Activated CD4-positive, alpha-beta memory T cell treated with anti-CD3 and anti-CD28 coated beads for 36 hours (primary cell): ENCODE results near the gene HIPK2. TPM values are rescaled to one million over a fixed set of nuclear protein-coding genes. Genes with fewer than 3 reads are reported as not detected.

Experiments used
- CTCF ChIA-PET: fragments of 350-600 bp; sonication (Branson Sonifier 250); formaldehyde crosslinking; loops from one replicate; lab custom pipeline; 2021; ENCODE audit warnings: antibody characterized with exemption, inconsistent platforms; lab: Charles Lee
- POLR2A ChIA-PET: fragments of 350-600 bp; sonication (Branson Sonifier 250); formaldehyde crosslinking; loops from one replicate; lab custom pipeline; 2021; ENCODE audit warnings: antibody characterized with exemption; lab: Charles Lee
- DNase-seq: peaks from one replicate; pipeline ENCODE4 v3.0.0-alpha.2; 2020
- H3K27ac Mint-ChIP-seq: one replicate; pipeline ENCODE4 v1.8.0; 2021; ENCODE audit warnings: mixed read lengths
- H3K27me3 Mint-ChIP-seq: one replicate; pipeline ENCODE4 v1.8.0; 2021; ENCODE audit warnings: mixed read lengths
- H3K36me3 Mint-ChIP-seq: one replicate; pipeline ENCODE4 v1.8.0; 2021; ENCODE audit warnings: mixed read lengths
- H3K4me1 Mint-ChIP-seq: one replicate; pipeline ENCODE4 v1.8.0; 2021; ENCODE audit warnings: low read depth, mixed read lengths
- H3K4me3 Mint-ChIP-seq: one replicate; pipeline ENCODE4 v1.8.0; 2021; ENCODE audit warnings: mild to moderate bottlenecking, mixed read lengths
- H3K9me3 Mint-ChIP-seq: one replicate; pipeline ENCODE4 v1.8.0; 2021; ENCODE audit warnings: mixed read lengths
- intact Hi-C: fragments of 100-400 bp; cut with micrococcal nuclease; formaldehyde crosslinking; loops from one replicate; pipeline ENCODE4 v1.15.1; 2023
- total RNA-seq, 2 experiments: library from RNA; stranded (reverse); gene quantifications; one replicate each; pipeline ENCODE4 v1.2.3, GENCODE V29; 2021

HIPK2 gene
- total RNA-seq, 2 experiments from 2014 or later = 18.9 to 19.1 TPM

- CTCF ChIA-PET = no interaction called here
- Mint-ChIP-seq H3K9me3 (no peaks in the 10 kb centered on the region), H3K27me3 (no peaks in the 10 kb centered on the region), H3K27ac (no peak overlapping the region), H3K4me1 (peaks cover 2% of the 10 kb centered on the region), H3K4me3 (no peak overlapping the region), H3K36me3 (peaks cover 15% of the 10 kb centered on the region)
- DNase-seq = no peak
- intact Hi-C loops = no loop called here
- POLR2A ChIA-PET = no interaction called here
Measured at GRCh38 chr7:139718859-139719258, 58.9 kb downstream of the HIPK2 start.

- H3K4me1 Mint-ChIP-seq = no peaks in the 10 kb centered on the region
- intact Hi-C loops = no loop called here
- POLR2A ChIA-PET = no interaction called here
Measured at GRCh38 chr7:139718141-139718540, 59.7 kb downstream of the HIPK2 start.

GRCh38 chr7:139716156-139716942 is 61.4 kb downstream of the HIPK2 start:
- no peak for DNase-seq
- H3K27me3 Mint-ChIP-seq = no peaks in the 10 kb centered on the region
- ChIA-PET POLR2A (no interaction called here), CTCF (no interaction called here)
- intact Hi-C loops = no loop called here
- no peaks in the 10 kb centered on the region for H3K4me1 Mint-ChIP-seq
- H3K36me3 Mint-ChIP-seq = peaks cover 15% of the 10 kb centered on the region
- H3K9me3 Mint-ChIP-seq = no peaks in the 10 kb centered on the region
- H3K4me3 Mint-ChIP-seq = no peak overlapping the region
- H3K27ac Mint-ChIP-seq = no peak overlapping the region

More at GRCh38 chr7:139718141-139718540, 59.7 kb downstream of the HIPK2 start:
- H3K9me3 Mint-ChIP-seq = no peaks in the 10 kb centered on the region
- H3K36me3 Mint-ChIP-seq = peaks cover 15% of the 10 kb centered on the region
- H3K4me3 Mint-ChIP-seq = no peak overlapping the region
- H3K27ac Mint-ChIP-seq = no peak overlapping the region
- no peaks in the 10 kb centered on the region for H3K27me3 Mint-ChIP-seq
- CTCF ChIA-PET = no interaction called here
- no peak for DNase-seq

GRCh38 chr7:139715194-139715815 is 62.5 kb downstream of the HIPK2 start:
- H3K27me3 Mint-ChIP-seq = no peaks in the 10 kb centered on the region
- peaks cover 19% of the 10 kb centered on the region for H3K36me3 Mint-ChIP-seq
- intact Hi-C loops = no loop called here
- no peaks in the 10 kb centered on the region for H3K4me1 Mint-ChIP-seq
- no peak for DNase-seq
- POLR2A ChIA-PET = no interaction called here
- H3K4me3 Mint-ChIP-seq = no peak overlapping the region
- CTCF ChIA-PET = no interaction called here
- no peak overlapping the region for H3K27ac Mint-ChIP-seq
- no peaks in the 10 kb centered on the region for H3K9me3 Mint-ChIP-seq

- ChIA-PET POLR2A (no interaction called here), CTCF (no interaction called here)
- H3K9me3 Mint-ChIP-seq = no peaks in the 10 kb centered on the region
- no peaks in the 10 kb centered on the region for H3K4me1 Mint-ChIP-seq
- no peak overlapping the region for H3K27ac Mint-ChIP-seq
- no peak for DNase-seq
- no peaks in the 10 kb centered on the region for H3K27me3 Mint-ChIP-seq
- H3K4me3 Mint-ChIP-seq = no peak overlapping the region
- intact Hi-C loops = no loop called here
- H3K36me3 Mint-ChIP-seq = peaks cover 19% of the 10 kb centered on the region
Measured at GRCh38 chr7:139714163-139714901, 63.5 kb downstream of the HIPK2 start.

- ChIA-PET POLR2A (no interaction called here), CTCF (no interaction called here)
- Mint-ChIP-seq H3K27me3 (no peaks in the 10 kb centered on the region), H3K9me3 (no peaks in the 10 kb centered on the region), H3K36me3 (peaks cover 19% of the 10 kb centered on the region), H3K4me3 (no peak overlapping the region), H3K27ac (no peak overlapping the region), H3K4me1 (no peaks in the 10 kb centered on the region)
- no peak for DNase-seq
- intact Hi-C loops = no loop called here
Measured at GRCh38 chr7:139713526-139714162, 64.2 kb downstream of the HIPK2 start.

GRCh38 chr7:139713061-139713460 is 64.7 kb downstream of the HIPK2 start:
- Mint-ChIP-seq H3K36me3 (peaks cover 19% of the 10 kb centered on the region), H3K4me1 (no peaks in the 10 kb centered on the region), H3K4me3 (no peak overlapping the region), H3K9me3 (no peaks in the 10 kb centered on the region), H3K27ac (no peak overlapping the region), H3K27me3 (no peaks in the 10 kb centered on the region)
- intact Hi-C loops = no loop called here
- CTCF ChIA-PET = no interaction called here
- no peak for DNase-seq
- POLR2A ChIA-PET = no interaction called here

- H3K27ac Mint-ChIP-seq = no peak overlapping the region
- DNase-seq = no peak
- intact Hi-C loops = no loop called here
- no peaks in the 10 kb centered on the region for H3K27me3 Mint-ChIP-seq
- peaks cover 19% of the 10 kb centered on the region for H3K36me3 Mint-ChIP-seq
- ChIA-PET CTCF (no interaction called here), POLR2A (interaction anchor here (0.5 kb wide), 1 partner anchor 49 kb away, joined by 3 read pairs; no protein-coding TSS in a partner anchor)
- no peaks in the 10 kb centered on the region for H3K4me1 Mint-ChIP-seq
- H3K4me3 Mint-ChIP-seq = no peak overlapping the region
- H3K9me3 Mint-ChIP-seq = no peaks in the 10 kb centered on the region
Measured at GRCh38 chr7:139711991-139712743, 65.6 kb downstream of the HIPK2 start.

- no peak overlapping the region for H3K4me3 Mint-ChIP-seq
- H3K4me1 Mint-ChIP-seq = no peaks in the 10 kb centered on the region
- intact Hi-C loops = no loop called here
- H3K9me3 Mint-ChIP-seq = no peaks in the 10 kb centered on the region
- ChIA-PET CTCF (interaction anchor here (1.4 kb wide), 1 partner anchor 42 kb away, joined by 3 read pairs; no protein-coding TSS in a partner anchor), POLR2A (no interaction called here)
- no peak overlapping the region for H3K27ac Mint-ChIP-seq
- peaks cover 4% of the 10 kb centered on the region for H3K36me3 Mint-ChIP-seq
- DNase-seq = no peak
- H3K27me3 Mint-ChIP-seq = no peaks in the 10 kb centered on the region
Measured at GRCh38 chr7:139710036-139710435, 67.8 kb downstream of the HIPK2 start.

GRCh38 chr7:139709485-139709884 is 68.3 kb downstream of the HIPK2 start:
- Mint-ChIP-seq H3K27ac (no peak overlapping the region), H3K4me3 (no peak overlapping the region), H3K9me3 (no peaks in the 10 kb centered on the region), H3K27me3 (no peaks in the 10 kb centered on the region), H3K36me3 (peaks cover 4% of the 10 kb centered on the region), H3K4me1 (no peaks in the 10 kb centered on the region)
- ChIA-PET CTCF (interaction anchor here (1.4 kb wide), 1 partner anchor 43 kb away, joined by 3 read pairs; no protein-coding TSS in a partner anchor), POLR2A (no interaction called here)
- intact Hi-C loops = no loop called here
- no peak for DNase-seq

- no peaks in the 10 kb centered on the region for H3K4me1 Mint-ChIP-seq
- ChIA-PET CTCF (interaction anchor here (0.7 kb wide), 1 partner anchor 82 kb away, joined by 3 read pairs; no protein-coding TSS in a partner anchor), POLR2A (no interaction called here)
- H3K27ac Mint-ChIP-seq = no peak overlapping the region
- no peak for DNase-seq
- H3K36me3 Mint-ChIP-seq = peaks cover 4% of the 10 kb centered on the region
- H3K9me3 Mint-ChIP-seq = no peaks in the 10 kb centered on the region
- intact Hi-C loops = no loop called here
- H3K4me3 Mint-ChIP-seq = no peak overlapping the region
- H3K27me3 Mint-ChIP-seq = no peaks in the 10 kb centered on the region
Measured at GRCh38 chr7:139708541-139708940, 69.3 kb downstream of the HIPK2 start.
